Measurements from ENCODE around the gene RHEX. TPM values are rescaled to one million over a fixed set of nuclear protein-coding genes. Genes with fewer than 3 reads are reported as not detected.

Gene RHEX
- total RNA-seq, 1 donor from 2014 or later, result not detected

DNA sequence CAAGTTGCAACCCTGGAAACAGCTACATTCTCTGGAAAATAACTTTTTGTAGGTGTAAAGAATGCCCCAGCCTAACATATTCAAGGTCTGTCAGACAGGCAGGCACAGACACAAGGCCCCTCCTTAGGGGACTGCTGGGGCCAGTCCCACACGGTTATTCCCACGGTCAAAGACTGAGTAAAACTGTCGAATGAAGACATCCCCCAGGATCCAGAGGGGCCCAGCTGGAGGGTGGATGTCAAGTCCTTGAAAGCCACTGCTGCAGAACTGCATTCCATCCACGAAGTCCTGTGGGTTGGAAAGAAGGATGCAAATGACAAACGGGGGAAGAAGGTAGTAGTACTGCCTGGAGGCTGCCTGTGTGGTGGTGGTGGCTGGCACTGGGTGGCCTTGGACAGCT is 42.9 kb upstream of the RHEX start:
- Histone ChIP-seq H3K36me3 (no peaks in the 10 kb centered on the region), H3K27ac (no peak overlapping the region), H2AFZ (replicated peaks) (no peak overlapping the region), H3K4me1 (no peaks in the 10 kb centered on the region), H3K4me3 (no peak overlapping the region), H3F3A (ENCODE audit: low read depth) (no peaks in the 10 kb centered on the region), H3K9ac (no peak overlapping the region), H4K20me1 (ENCODE audit: low read depth) (no peaks in the 10 kb centered on the region), H3K9me3 (ENCODE audit: low read depth) (no peaks in the 10 kb centered on the region), H3K4me2 (no peak overlapping the region), H3K79me2 (ENCODE audit: low read depth) (no peaks in the 10 kb centered on the region), H3K27me3 (no peaks in the 10 kb centered on the region)
- Mint-ChIP-seq H3K4me3 (no peak overlapping the region), H3K27me3 (ENCODE audit: insufficient read depth, low read depth) (peaks cover 14% of the 10 kb centered on the region), H3K9me3 (no peaks in the 10 kb centered on the region), H3K27ac (no peak overlapping the region), H3K4me1 (peaks cover 11% of the 10 kb centered on the region), H3K36me3 (no peaks in the 10 kb centered on the region)
- no peak for DNase-seq (ENCODE audit: low spot score)
- TF ChIP-seq EZH2phosphoT487 (IDR thresholded peaks at IDR 0.05) (no peak), EZH2 (IDR thresholded peaks at IDR 0.05) (no peak)
- TF ChIP-seq, protein P1, sequence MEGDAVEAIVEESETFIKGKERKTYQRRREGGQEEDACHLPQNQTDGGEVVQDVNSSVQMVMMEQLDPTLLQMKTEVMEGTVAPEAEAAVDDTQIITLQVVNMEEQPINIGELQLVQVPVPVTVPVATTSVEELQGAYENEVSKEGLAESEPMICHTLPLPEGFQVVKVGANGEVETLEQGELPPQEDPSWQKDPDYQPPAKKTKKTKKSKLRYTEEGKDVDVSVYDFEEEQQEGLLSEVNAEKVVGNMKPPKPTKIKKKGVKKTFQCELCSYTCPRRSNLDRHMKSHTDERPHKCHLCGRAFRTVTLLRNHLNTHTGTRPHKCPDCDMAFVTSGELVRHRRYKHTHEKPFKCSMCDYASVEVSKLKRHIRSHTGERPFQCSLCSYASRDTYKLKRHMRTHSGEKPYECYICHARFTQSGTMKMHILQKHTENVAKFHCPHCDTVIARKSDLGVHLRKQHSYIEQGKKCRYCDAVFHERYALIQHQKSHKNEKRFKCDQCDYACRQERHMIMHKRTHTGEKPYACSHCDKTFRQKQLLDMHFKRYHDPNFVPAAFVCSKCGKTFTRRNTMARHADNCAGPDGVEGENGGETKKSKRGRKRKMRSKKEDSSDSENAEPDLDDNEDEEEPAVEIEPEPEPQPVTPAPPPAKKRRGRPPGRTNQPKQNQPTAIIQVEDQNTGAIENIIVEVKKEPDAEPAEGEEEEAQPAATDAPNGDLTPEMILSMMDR (IDR thresholded peaks at IDR 0.05), result no peak

DNA sequence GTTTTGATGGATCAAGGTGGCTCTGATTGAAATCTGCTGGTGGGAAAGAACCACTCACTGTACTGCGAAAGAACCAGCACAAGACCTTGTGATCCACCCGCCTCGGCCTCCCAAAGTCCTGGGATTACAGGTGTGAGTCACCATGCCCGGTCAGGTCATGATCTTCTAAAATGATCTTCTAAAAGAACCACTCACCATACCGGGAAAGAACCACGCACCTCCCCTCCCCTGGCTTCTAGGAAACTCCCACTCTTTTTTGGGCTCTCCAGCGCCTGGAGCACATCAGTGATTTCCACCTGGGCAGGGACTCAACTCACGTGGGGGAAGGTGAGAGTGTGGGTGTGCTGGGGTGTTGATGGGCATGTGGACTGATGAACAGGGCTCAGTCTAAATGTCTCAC is 41.9 kb upstream of the RHEX start:
- H3K27ac ChIP-seq, result no peak overlapping the region
- Mint-ChIP-seq H3K27ac (no peak overlapping the region), H3K9me3 (no peaks in the 10 kb centered on the region), H3K27me3 (ENCODE audit: insufficient read depth, low read depth) (peaks cover 12% of the 10 kb centered on the region), H3K4me1 (peaks cover 4% of the 10 kb centered on the region), H3K36me3 (no peaks in the 10 kb centered on the region), H3K4me3 (no peak overlapping the region)
- DNase-seq (ENCODE audit: low spot score), result no peak
- no peaks in the 10 kb centered on the region for H3K27me3 ChIP-seq
- TF ChIP-seq EZH2 (IDR thresholded peaks at IDR 0.05) (no peak), EZH2phosphoT487 (IDR thresholded peaks at IDR 0.05) (no peak)
- TF ChIP-seq, protein P1 (IDR thresholded peaks at IDR 0.05), result no peak
- H4K20me1 ChIP-seq (ENCODE audit: low read depth), result no peaks in the 10 kb centered on the region
- H3K36me3 ChIP-seq, result no peaks in the 10 kb centered on the region
- no peaks in the 10 kb centered on the region for H3F3A ChIP-seq (ENCODE audit: low read depth)
- H3K9me3 ChIP-seq (ENCODE audit: low read depth), result no peaks in the 10 kb centered on the region
- no peak overlapping the region for H2AFZ ChIP-seq (replicated peaks)
- no peak overlapping the region for H3K9ac ChIP-seq
- H3K4me2 ChIP-seq, result no peak overlapping the region
- no peaks in the 10 kb centered on the region for H3K4me1 ChIP-seq
- no peaks in the 10 kb centered on the region for H3K79me2 ChIP-seq (ENCODE audit: low read depth)
- no peak overlapping the region for H3K4me3 ChIP-seq

DNA sequence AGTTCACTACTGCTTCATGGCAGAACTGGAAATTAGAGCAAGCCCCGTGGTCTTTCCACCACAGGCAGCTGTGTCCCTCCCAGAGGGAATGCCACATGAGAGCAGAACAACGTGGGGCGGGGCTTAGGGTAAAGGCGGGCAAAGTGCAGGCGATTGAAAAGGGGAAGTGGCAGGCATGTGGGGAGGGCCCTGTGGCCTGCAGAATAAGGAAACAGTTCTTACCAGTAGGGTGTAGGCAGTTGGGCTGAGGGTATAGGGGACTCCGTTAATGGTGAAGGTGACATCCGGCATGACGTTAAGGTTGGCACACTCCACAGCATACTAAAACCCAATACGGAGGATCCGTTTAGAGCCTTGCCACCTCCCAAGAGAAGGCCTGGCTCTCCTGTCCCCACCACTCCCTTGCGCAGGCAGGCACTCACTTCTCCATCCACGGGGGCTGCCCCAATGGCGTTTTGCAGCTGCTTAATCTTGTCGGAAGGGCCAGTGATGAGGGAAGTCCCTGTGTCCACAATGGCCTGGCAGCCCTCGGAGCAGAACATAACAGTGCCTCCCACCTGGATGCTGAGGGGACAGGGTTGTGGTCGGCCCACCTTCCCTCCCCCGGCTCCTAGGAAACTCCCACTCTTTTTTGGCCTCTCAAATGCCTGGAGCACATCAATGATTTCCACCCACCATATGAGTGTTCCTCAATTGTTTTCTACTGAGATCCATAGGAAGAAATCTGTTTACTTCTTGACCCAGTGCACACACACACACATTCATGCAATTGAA is 40.7 kb upstream of the RHEX start:
- Histone ChIP-seq H3K4me2 (no peak overlapping the region), H3K9ac (no peak overlapping the region), H3K4me3 (no peak overlapping the region), H3K27ac (no peak overlapping the region), H4K20me1 (ENCODE audit: low read depth) (no peaks in the 10 kb centered on the region), H3K36me3 (no peaks in the 10 kb centered on the region), H3K9me3 (ENCODE audit: low read depth) (no peaks in the 10 kb centered on the region), H3K4me1 (no peaks in the 10 kb centered on the region), H3F3A (ENCODE audit: low read depth) (no peaks in the 10 kb centered on the region), H2AFZ (replicated peaks) (no peak overlapping the region), H3K27me3 (no peaks in the 10 kb centered on the region), H3K79me2 (ENCODE audit: low read depth) (no peaks in the 10 kb centered on the region)
- peaks cover 12% of the 10 kb centered on the region for H3K27me3 Mint-ChIP-seq (ENCODE audit: insufficient read depth, low read depth)
- H3K9me3 Mint-ChIP-seq, result no peaks in the 10 kb centered on the region
- no peak for TF ChIP-seq EZH2 (IDR thresholded peaks at IDR 0.05)
- TF ChIP-seq, protein P1 (IDR thresholded peaks at IDR 0.05), result no peak
- no peak for TF ChIP-seq EZH2phosphoT487 (IDR thresholded peaks at IDR 0.05)
- H3K27ac Mint-ChIP-seq, result no peak overlapping the region
- no peak overlapping the region for H3K4me3 Mint-ChIP-seq
- no peaks in the 10 kb centered on the region for H3K4me1 Mint-ChIP-seq
- no peak for DNase-seq (ENCODE audit: low spot score)
- no peaks in the 10 kb centered on the region for H3K36me3 Mint-ChIP-seq

Measured in neural progenitor cell (in vitro differentiated cells).